COLO668 (cell line): ENCODE data around the gene GINS3.
A peak's percentile ranks its signal among the peaks of the same experiment; 100 is the strongest.

Source experiments
- DNase-seq: peaks from one replicate; lab custom pipeline; 2025; ENCODE audit not compliant: unreplicated experiment; lab: John Stamatoyannopoulos, UW

GINS3 gene

DNA sequence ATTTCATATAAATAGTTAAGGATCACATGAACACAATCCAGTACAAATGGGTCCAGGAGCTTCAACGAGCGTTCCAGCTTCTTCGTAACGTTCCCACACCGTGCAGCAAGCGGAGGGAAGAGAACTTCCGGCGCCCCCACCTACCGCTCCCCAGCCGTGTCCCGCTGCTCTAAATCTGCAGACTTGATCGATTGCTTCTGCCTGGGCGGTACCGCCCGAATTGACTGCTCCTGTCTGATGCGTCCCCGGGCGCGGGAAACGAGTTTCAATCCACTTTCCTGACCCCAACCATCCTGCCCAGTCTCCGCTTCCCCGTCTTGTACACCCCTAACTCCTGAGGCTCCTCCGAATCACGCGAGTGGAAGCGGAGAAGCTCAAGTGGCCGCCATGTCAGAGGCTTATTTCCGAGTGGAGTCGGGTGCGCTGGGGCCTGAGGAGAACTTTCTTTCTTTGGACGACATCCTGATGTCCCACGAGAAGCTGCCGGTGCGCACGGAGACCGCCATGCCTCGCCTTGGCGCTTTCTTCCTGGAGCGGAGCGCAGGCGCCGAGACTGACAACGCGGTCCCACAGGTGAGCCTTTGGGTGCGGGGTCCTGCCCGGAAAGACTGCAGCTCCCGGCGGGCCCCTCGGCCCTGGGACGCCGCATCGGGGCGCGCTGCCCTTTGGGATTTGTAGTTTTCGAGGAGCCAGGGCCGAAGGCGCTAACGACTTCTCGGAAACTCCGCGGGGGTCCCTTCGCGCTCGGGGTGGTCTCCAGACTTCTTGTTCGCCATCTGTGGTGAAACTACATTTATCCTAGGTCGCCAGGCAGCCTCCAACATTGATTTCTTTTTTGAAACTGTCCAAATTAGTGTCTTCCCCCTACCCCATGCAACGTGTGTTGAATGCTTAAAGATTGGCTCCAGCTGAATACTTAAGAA lies at the start of gene GINS3:
TSS of gene GINS3 (plus strand) at position 257 of the 923 bp plus-strand sequence. CDS start at position 388, 131 bp downstream.
- peak; percentile 89 for DNase-seq

DNA sequence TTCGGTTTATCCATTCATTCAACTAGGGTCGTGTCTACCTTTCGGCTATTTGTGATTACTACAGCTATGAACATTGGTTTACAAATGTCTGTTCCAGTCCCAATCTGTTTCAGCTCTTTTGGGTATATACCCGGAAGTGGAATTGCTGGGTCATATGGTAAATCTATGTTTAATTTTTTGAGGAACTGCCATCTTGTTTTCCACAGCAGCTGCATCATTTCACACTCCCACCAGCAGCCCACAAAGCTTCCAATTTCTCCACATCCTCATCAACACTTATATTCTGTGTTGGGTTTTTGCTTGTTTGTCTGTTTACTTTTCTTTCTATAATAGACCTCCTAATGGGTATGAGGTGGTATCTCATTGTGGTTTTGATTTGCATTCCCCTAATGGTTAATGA lies 48.7 kb upstream of the GINS3 start:
- no peak for DNase-seq

DNA sequence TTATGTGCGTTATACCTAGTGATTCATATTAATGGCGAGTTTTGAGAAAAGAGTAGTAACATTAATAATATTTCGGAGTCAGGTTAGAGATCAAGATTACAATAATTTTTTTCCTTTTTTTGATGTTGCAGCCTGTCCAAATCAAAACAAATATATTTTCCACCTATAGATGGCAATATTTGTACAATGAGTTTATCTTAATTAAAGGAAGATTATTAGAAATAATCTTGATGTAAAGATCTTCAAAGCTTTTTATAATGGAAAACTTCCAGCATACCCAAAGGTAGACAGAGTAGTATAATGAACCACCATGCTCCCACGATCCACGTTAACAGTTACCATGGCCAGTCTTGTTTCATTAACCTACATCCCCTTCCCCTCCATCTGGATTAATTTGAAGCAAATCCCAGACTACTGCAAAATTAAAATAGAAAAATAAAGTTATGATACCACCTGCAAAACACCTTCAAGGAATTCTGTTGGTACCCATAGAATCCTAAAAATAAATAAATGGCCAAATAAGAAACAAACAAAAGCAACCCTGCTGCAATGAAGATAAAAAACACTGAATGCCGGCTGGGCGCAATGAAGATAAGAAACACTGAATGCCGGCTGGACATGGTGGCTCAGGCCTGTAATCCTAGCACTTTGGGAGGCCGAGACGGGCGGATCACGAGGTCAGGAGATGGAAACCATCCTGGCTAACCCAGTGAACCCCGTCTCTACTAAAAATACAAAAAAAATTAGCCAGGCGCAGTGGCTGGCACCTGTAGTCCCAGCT lies 46.5 kb upstream of the GINS3 start:
- DNase-seq, result no peak

GRCh38 chr16:58346831-58347371 lies 45.4 kb upstream of the GINS3 start:
- DNase-seq, result no peak

- DNase-seq, result no peak
Observed at GRCh38 chr16:58348986-58349385, 43.3 kb upstream of the GINS3 start.

- DNase-seq, result no peak
Observed at GRCh38 chr16:58352690-58353089, 39.6 kb upstream of the GINS3 start.

DNA sequence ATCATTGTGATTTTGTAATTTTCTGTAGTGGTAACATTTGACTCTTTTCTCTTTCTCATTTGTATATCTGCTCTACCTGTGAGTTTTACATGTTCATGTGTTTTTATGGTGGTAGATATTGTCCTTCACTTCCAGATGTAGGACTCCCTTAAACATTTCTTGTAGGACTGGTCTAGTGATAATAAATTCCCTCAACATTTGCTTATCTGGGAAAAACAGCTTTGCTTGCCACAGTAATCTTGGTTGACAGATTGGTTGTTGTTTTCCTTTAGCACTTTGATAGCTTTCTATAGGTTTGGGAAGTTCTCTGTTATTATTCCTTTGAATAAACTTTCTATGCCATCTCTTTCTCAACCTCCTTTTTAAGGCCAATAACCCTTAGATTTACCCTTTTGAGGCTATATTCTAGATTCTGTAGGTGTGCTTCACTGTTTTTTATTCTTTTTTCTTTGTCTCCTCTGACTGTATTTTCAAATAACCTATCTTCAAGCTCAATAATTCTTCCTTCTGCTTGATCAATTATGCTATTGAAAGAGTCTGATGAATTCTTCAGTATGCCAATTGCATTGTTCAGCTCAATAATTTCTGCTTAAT lies 32.1 kb upstream of the GINS3 start:
- no peak for DNase-seq

DNA sequence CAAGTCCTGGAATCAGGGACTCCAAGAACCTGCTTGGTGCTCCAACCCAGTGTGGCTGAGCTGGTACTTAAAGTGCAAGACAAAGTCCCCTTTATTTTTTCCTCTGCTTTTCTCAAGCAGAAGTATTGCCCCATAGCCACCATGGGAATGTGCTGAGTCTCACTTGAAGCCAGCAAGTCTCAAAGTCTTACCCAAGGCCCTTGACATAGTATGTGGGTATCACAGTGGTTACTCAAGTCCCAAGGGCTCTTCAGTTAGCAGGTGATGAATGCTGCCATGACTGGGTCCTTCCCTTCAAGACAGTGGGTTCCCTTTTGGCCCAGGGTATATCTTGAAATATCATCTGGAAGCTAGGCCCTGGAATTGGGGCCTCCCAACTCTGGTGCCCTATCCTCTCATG lies 30.5 kb upstream of the GINS3 start:
- DNase-seq, result no peak

GRCh38 chr16:58363746-58364393 lies 28.4 kb upstream of the GINS3 start:
- no peak for DNase-seq

- no peak for DNase-seq
Observed at GRCh38 chr16:58365623-58366022, 26.6 kb upstream of the GINS3 start.

GRCh38 chr16:58366247-58367031 lies 25.8 kb upstream of the GINS3 start:
- no peak for DNase-seq

DNA sequence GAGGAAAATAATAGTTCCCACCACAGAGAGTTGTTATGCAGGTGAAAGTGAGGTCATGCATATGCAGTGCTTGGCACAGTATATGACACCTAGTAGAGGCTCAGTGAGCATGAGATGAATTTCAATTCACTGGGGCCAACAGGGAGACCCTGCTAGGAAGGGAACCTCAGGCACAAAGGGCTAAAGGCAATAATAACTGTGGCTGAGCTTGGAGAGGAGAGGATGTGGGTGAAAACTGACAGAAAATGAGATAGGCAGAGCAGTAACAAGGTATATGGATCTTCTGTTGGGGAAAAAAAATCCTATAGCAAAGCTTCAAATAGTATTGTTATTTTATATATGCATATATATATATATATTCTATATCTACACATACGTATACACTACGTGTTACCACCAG lies 25.0 kb upstream of the GINS3 start:
- no peak for DNase-seq

- no peak for DNase-seq
Observed at GRCh38 chr16:58371841-58372240, 20.4 kb upstream of the GINS3 start.

- no peak for DNase-seq
Observed at GRCh38 chr16:58375386-58375785, 16.9 kb upstream of the GINS3 start.

DNA sequence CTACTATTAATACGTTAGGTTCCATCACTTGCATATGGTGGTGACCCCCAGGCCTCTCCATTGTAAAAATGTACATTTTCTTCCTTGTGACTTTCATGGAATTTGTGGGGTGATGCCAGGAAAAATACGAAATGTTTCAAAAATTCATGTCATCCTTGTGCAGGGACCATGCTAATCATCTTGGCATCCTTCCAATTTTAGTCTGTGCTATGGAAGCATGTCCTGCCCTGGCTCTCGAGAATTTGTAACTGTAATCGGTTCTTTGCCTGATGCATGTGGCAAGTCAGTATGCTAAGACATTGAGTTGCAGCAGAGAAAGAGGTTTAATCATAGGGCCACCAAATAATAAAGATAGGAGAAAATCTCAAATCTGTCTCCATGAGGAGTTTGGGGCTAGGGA lies 14.3 kb upstream of the GINS3 start:
- no peak for DNase-seq

GRCh38 chr16:58378401-58378800 lies 13.9 kb upstream of the GINS3 start:
- no peak for DNase-seq

- no peak for DNase-seq
Observed at GRCh38 chr16:58379736-58380135, 12.5 kb upstream of the GINS3 start.

- DNase-seq, result no peak
Observed at GRCh38 chr16:58381661-58382060, 10.6 kb upstream of the GINS3 start.

DNA sequence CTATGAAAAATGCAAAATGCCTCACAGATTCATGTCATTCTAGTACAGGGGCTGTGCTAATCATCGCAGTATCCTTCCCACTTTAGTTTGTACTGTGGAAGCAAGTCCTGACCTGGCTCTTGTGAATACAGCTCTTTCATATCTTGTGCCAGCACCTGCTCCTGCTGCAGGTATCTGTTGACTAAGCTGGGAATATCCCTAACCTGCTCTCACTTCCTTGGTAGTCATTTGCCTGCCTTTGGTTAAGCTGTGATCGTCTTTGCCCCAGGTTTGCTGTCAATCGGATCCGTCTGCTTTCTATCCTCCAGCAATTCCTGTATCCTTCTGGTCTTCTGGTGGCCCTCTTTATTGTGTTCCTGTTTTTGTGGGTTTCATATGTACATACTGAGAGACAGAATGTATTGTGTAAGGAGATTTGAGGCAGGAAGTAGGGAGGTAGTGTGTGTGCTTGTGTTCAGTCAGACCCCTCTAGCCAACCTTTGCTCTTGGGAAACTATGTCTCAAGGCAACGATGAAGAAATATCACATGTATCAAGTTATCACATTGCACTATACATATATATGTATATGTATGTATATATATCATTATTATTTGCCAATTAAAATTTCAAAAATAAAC lies 7.7 kb upstream of the GINS3 start:
- DNase-seq, result no peak
